ENCODE measurements around the gene APRT. TPM values are rescaled to one million over a fixed set of nuclear protein-coding genes. Genes with fewer than 3 reads are reported as not detected.

The APRT gene
- total RNA-seq, 1 donor from 2014 or later, result 39.2 TPM

DNA sequence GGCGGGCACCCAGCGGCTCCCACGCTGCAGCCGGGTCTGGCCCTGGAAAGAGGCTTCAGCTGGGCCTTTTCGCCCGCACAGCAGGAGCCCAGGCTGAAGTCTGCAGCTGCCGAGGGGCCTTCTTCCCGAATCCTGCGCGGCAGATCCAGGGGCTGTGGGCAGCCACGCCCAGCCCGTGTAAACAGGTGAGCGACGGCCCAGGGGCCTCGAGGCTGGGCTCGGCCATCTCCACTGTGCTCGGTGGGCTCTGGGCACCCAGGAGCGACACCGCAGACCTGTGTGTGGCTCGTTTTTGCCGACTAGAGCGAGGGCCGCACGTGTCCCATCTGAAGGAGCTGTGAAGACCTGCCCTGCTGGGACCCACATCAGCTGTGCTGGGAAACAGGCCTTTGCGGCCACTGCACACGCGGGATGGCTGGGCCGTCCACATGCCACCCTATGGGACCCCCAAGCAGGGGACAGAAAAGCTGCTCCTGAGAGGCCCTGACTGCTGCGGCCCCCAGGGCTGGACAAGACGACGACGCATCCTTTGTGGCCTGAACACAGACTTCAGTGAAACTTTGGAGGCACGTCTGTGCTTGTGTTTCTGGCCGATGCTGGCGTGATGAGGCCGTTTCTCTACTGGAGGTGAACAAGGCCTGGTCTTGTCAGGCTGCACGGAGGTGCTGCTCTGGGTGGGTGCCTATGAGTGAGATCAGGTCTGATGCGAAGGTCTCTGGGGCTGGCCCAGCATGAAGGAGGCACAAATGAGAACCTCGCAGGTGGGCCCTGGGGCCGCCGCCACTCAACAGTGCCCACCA, 5.2 kb upstream of the APRT start:
- H3K4me3 ChIP-seq, result no peak overlapping the region
- H3K4me1 ChIP-seq, result peaks cover 17% of the 10 kb centered on the region
- no peaks in the 10 kb centered on the region for H3K27me3 ChIP-seq (ENCODE audit: low read depth)
- H3K9me3 ChIP-seq (replicated peaks), result no peaks in the 10 kb centered on the region
- intact Hi-C loops (cut with micrococcal nuclease), result no loop called here
- peaks cover 11% of the 10 kb centered on the region for H3K36me3 ChIP-seq
- H3K27ac ChIP-seq (replicated peaks), result no peak overlapping the region
- TF ChIP-seq, protein P1, sequence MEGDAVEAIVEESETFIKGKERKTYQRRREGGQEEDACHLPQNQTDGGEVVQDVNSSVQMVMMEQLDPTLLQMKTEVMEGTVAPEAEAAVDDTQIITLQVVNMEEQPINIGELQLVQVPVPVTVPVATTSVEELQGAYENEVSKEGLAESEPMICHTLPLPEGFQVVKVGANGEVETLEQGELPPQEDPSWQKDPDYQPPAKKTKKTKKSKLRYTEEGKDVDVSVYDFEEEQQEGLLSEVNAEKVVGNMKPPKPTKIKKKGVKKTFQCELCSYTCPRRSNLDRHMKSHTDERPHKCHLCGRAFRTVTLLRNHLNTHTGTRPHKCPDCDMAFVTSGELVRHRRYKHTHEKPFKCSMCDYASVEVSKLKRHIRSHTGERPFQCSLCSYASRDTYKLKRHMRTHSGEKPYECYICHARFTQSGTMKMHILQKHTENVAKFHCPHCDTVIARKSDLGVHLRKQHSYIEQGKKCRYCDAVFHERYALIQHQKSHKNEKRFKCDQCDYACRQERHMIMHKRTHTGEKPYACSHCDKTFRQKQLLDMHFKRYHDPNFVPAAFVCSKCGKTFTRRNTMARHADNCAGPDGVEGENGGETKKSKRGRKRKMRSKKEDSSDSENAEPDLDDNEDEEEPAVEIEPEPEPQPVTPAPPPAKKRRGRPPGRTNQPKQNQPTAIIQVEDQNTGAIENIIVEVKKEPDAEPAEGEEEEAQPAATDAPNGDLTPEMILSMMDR (IDR thresholded peaks at IDR 0.05; ENCODE audit: borderline replicate concordance), result no peak
- no peak for DNase-seq

DNA sequence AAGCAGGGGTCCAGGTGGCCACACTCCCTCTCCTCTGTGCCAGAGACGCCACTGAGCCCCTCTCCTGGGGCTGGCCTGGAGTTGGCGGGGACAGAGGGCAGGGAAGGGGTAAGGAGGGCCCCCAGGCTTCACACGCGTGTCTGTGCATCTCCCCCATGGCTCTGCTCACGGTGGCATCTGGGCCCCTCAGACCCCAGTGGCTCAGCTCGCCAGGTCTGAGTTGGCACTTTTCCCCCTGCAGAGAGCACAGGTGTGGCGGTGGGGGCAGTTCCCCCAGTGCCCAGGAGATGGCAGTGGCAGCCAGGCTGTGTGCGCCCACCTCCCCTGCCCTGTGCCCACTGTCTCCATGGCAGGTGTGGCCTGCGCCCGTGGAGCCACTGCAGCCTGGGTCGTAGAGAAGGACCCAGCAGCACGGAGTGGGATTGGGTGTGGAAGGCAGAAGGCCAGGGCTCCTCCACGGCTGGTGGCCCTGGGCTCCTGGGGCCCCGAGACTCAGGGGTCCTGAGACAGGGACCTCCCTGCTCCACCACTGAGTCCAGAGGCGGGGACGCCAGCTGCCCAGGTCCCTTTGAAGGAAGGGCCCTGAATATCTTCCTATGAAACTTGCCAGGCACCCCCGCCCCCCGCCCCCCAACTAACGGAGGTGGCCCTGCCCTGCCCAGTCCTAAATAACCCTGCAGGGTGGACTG, 4.3 kb upstream of the APRT start:
- Histone ChIP-seq H3K9me3 (replicated peaks) (no peaks in the 10 kb centered on the region), H3K27ac (replicated peaks) (no peak overlapping the region), H3K4me3 (no peak overlapping the region), H3K4me1 (peaks cover 24% of the 10 kb centered on the region), H3K36me3 (peaks cover 2% of the 10 kb centered on the region), H3K27me3 (ENCODE audit: low read depth) (no peaks in the 10 kb centered on the region)
- TF ChIP-seq, protein P1 (IDR thresholded peaks at IDR 0.05; ENCODE audit: borderline replicate concordance), result peak; percentile 76
- intact Hi-C loops (cut with micrococcal nuclease), result no loop called here
- DNase-seq, result no peak

DNA sequence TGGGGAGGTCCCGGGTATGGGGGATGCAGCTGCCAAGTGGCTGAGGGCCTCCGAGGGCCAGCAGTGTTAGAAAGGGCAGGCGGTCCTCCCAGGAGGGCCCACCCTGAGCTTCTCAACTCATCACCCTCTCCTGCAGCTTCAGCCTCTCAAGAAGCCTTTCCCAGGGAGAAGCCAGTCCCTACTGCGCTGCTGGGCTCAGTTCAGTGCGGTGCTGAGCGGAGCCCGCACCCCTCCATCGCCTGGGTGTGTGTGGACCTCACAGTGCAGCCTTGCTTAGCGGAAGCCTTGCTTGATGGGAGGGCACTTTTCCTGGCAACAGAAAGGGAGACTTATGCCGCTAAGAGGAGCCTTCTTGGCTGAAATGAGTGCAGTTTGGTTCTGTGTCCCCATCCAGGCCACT, 3.5 kb upstream of the APRT start:
- Histone ChIP-seq H3K4me1 (peaks cover 33% of the 10 kb centered on the region), H3K4me3 (no peak overlapping the region), H3K27ac (replicated peaks) (no peak overlapping the region), H3K36me3 (no peaks in the 10 kb centered on the region), H3K9me3 (replicated peaks) (no peaks in the 10 kb centered on the region), H3K27me3 (ENCODE audit: low read depth) (no peaks in the 10 kb centered on the region)
- no peak for DNase-seq
- TF ChIP-seq, protein P1 (IDR thresholded peaks at IDR 0.05; ENCODE audit: borderline replicate concordance), result no peak
- intact Hi-C loops (cut with micrococcal nuclease), result no loop called here

DNA sequence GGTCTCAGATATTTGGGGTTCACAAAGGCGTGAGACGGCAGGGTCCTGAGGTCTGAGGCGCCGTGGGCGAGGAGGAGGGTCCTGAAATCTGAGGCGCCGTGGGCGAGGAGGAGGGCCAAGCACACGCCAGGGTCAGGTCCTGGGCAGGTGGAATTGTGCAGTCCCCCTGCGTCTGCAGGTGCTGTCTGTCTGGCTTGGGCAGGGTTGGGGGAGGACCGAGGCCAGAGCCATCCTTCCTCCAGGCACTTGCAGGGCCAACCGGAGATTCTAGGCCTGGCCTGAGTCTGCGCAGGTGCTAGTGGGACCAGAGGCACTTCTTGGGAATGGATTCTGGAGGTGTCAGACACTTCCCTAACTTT, 2.4 kb upstream of the APRT start:
- H3K4me1 ChIP-seq, result peaks cover 43% of the 10 kb centered on the region
- intact Hi-C loops (cut with micrococcal nuclease), result no loop called here

DNA sequence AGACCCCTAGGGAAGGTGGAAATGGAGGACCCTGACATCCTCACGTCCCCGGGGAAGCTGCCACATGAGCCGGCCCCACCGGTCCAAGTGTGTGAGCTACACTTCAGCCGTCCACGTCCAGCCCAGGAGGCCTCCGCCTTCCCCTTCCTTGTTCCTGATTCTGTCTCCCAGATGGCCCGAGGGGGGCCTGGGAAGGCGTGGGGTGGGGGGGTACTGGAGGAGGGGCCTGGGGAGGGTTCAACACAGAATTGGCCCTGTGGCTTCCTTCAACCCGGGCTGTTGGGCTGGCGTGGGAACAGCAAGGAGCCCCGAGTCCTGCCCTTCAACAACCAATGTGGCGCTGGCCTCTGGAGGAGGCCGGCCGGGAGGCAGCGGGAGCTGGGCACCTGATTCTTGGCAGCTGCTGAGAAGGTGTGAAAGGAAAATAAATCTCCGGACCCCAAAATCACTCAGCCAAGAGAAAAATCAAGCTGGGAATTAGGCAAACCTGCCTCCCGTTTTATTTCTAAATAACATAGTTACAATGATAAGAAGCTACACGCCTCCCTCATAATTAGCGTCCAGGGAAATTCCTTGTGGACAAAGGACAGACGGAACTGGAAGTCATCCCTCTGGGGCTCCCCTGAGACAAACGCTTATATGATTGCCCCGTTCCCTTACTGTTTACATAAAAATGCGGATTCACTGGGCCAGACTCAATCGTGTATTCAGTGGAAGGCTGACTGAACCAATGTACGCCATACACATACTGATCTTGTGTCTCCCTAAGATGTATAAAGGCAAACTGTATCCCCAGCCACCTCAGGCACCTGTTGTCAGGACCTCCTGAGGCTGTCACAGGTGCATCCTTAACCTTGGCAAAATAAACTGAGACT, 1.8 kb upstream of the APRT start:
- no peak for DNase-seq
- Histone ChIP-seq H3K36me3 (peaks cover 11% of the 10 kb centered on the region), H3K27ac (replicated peaks) (peak overlapping the region; percentile 97), H3K9me3 (replicated peaks) (no peaks in the 10 kb centered on the region), H3K27me3 (ENCODE audit: low read depth) (no peaks in the 10 kb centered on the region), H3K4me3 (peak overlapping the region; percentile 90), H3K4me1 (peaks cover 43% of the 10 kb centered on the region)
- TF ChIP-seq, protein P1 (IDR thresholded peaks at IDR 0.05; ENCODE audit: borderline replicate concordance), result no peak
- intact Hi-C loops (cut with micrococcal nuclease), result no loop called here

More for the DNA sequence above, 2.4 kb upstream of the APRT start:
- no peak overlapping the region for H3K4me3 ChIP-seq
- H3K9me3 ChIP-seq (replicated peaks), result no peaks in the 10 kb centered on the region
- no peak overlapping the region for H3K27ac ChIP-seq (replicated peaks)
- TF ChIP-seq, protein P1 (IDR thresholded peaks at IDR 0.05; ENCODE audit: borderline replicate concordance), result no peak
- DNase-seq, result no peak
- H3K27me3 ChIP-seq (ENCODE audit: low read depth), result no peaks in the 10 kb centered on the region
- peaks cover 7% of the 10 kb centered on the region for H3K36me3 ChIP-seq

All from left ventricle myocardium inferior (tissue), 1 donor.